A549 (cell line): ENCODE measurements around the gene FAM219A. TPM values are rescaled to one million over a fixed set of nuclear protein-coding genes. Genes with fewer than 3 reads are reported as not detected.

Source experiments
- ATAC-seq, 2 experiments: fragments of 200-7000 bp in 1 of 2; fragments of >200 bp in 1 of 2; cut with Nextera tagmentation in 1 of 2; cut with Tn5 transposase in 1 of 2; 3 replicates each; pipeline versions ENCODE4 v1.8.0 to v1.9.1; 2018 to 2020; ENCODE audit warnings: mild to moderate bottlenecking in 1 of 2, moderate library complexity in 1 of 2
- CTCF ChIA-PET: fragments of 300-600 bp; sonication (Branson Sonifier 250); formaldehyde crosslinking; extraction: SDS; loops from one replicate; lab custom pipeline; 2021; ENCODE audit warnings: antibody characterized with exemption, inconsistent platforms; lab: Yijun Ruan, JAX
- POLR2A ChIA-PET: fragments of 350-600 bp; formaldehyde crosslinking; extraction: SDS; loops from one replicate; lab custom pipeline; 2021; ENCODE audit warnings: antibody characterized with exemption, inconsistent platforms; lab: Yijun Ruan, JAX
- DNase-seq, 2 experiments: peaks; one replicate each; pipeline versions ENCODE4 v3.0.0 to v3.0.0-alpha.2; 2011 to 2016; ENCODE audit warnings: low read depth in 1 of 2, low spot score in 1 of 2
- FAIRE-seq: peaks from 2 replicates; lab custom pipeline; 2011; peaks lifted over from hg19 to GRCh38; lab: Jason Lieb, UNC
- H3K27ac ChIP-seq, 2 experiments: fragments of >200 bp; sonication (Bioruptor Twin); formaldehyde crosslinking; 3 replicates each; pipeline ENCODE4 v1.5.1; 2016 to 2017
- H3K4me1 ChIP-seq: fragments of >200 bp; sonication (Bioruptor Twin); formaldehyde crosslinking; 3 replicates; pipeline ENCODE4 v1.6.1; 2016
- H3K4me2 ChIP-seq: fragments of >200 bp; sonication (Bioruptor Twin); formaldehyde crosslinking; 3 replicates; pipeline ENCODE4 v1.6.1; 2016
- H3K4me3 ChIP-seq: fragments of >200 bp; sonication (Bioruptor Twin); formaldehyde crosslinking; 3 replicates; pipeline ENCODE4 v1.5.1; 2016
- H3K9me3 ChIP-seq: fragments of >200 bp; sonication (Bioruptor Twin); formaldehyde crosslinking; 3 replicates; pipeline ENCODE4 v1.6.1; 2016
- ATOH8 ChIP-seq: fragments of 250-450 bp; sonication (Bioruptor Pico); IDR thresholded peaks from 2 replicates; pipeline ENCODE4 v1.5.0; 2020; ENCODE audit warnings: low read depth, mild to moderate bottlenecking, moderate library complexity
- BHLHE40 ChIP-seq: IDR thresholded peaks from 2 replicates; pipeline ENCODE4 v1.6.1; 2012; ENCODE audit warnings: low read depth, low read length, inconsistent platforms
- CBX8 ChIP-seq: fragments of 200-600 bp; sonication (generic); IDR thresholded peaks from 2 replicates; pipeline ENCODE4 v1.6.1; 2016
- CEBPB ChIP-seq, 2 experiments: fragments of >200 bp in 1 of 2; sonication (Bioruptor Twin) in 1 of 2; formaldehyde crosslinking in 1 of 2; IDR thresholded peaks; 2 replicates each; pipeline ENCODE4 v1.6.1; 2012 to 2016
- CHD2 ChIP-seq: fragments of 150-350 bp; IDR thresholded peaks from 2 replicates; pipeline ENCODE4 v1.6.1; 2014; ENCODE audit warnings: low read length; ENCODE audit not compliant: partially characterized antibody
- CHD4 ChIP-seq: fragments of 200-600 bp; sonication (generic); IDR thresholded peaks from 2 replicates; pipeline ENCODE4 v1.6.1; 2016; ENCODE audit warnings: antibody characterized with exemption, mild to moderate bottlenecking, borderline replicate concordance
- E2F6 ChIP-seq: IDR thresholded peaks from 2 replicates; pipeline ENCODE4 v1.6.1; 2012; ENCODE audit warnings: low read depth, borderline replicate concordance
- EHMT2 ChIP-seq: fragments of 200-600 bp; sonication (generic); IDR thresholded peaks from 2 replicates; pipeline ENCODE4 v1.6.1; 2016; ENCODE audit warnings: antibody characterized with exemption, low read depth, mild to moderate bottlenecking, moderate library complexity
- ESRRA ChIP-seq: fragments of 150-350 bp; IDR thresholded peaks from 2 replicates; pipeline ENCODE4 v1.6.1; 2014; ENCODE audit warnings: mild to moderate bottlenecking, low read length, borderline replicate concordance
- FOSL2 ChIP-seq, 2 experiments: fragments of 450-650 bp in 1 of 2; fragments of >200 bp in 1 of 2; sonication (Bioruptor Twin) in 1 of 2; formaldehyde crosslinking; IDR thresholded peaks; 2 replicates each; pipeline versions ENCODE4 v1.5.0 to v1.6.1; 2016 to 2020; ENCODE audit warnings: mild to moderate bottlenecking in 1 of 2, moderate library complexity in 1 of 2
- GATA3 ChIP-seq: IDR thresholded peaks from 2 replicates; pipeline ENCODE4 v1.6.1; 2012; ENCODE audit warnings: borderline replicate concordance
- HES2 ChIP-seq: fragments of >200 bp; sonication (Bioruptor Twin); formaldehyde crosslinking; IDR thresholded peaks from 2 replicates; pipeline ENCODE4 v1.6.1; 2016
- HEYL ChIP-seq: fragments of 250-450 bp; sonication (Bioruptor Pico); IDR thresholded peaks from 2 replicates; pipeline ENCODE4 v1.8.0; 2021; ENCODE audit warnings: mild to moderate bottlenecking, moderate library complexity
- HOXA7 ChIP-seq: fragments of 250-450 bp; sonication (Bioruptor Pico); IDR thresholded peaks from 2 replicates; pipeline ENCODE4 v1.5.0; 2020; ENCODE audit warnings: mild to moderate bottlenecking, moderate library complexity
- JUNB ChIP-seq: fragments of >200 bp; sonication (Bioruptor Twin); formaldehyde crosslinking; IDR thresholded peaks from 2 replicates; pipeline ENCODE4 v1.6.1; 2016
- KDM5A ChIP-seq: fragments of 200-600 bp; sonication (generic); IDR thresholded peaks from 2 replicates; pipeline ENCODE4 v1.6.1; 2016; ENCODE audit warnings: antibody characterized with exemption, mild to moderate bottlenecking
- MAFK ChIP-seq: fragments of 450-650 bp; IDR thresholded peaks from 2 replicates; pipeline ENCODE4 v1.6.1; 2014; ENCODE audit not compliant: partially characterized antibody
- MAX ChIP-seq: IDR thresholded peaks from 2 replicates; pipeline ENCODE4 v1.6.1; 2012
- NR3C1 ChIP-seq: fragments of >200 bp; sonication (Bioruptor Twin); formaldehyde crosslinking; IDR thresholded peaks from 3 replicates; pipeline ENCODE4 v1.6.1; 2017
- POLR2A ChIP-seq: IDR thresholded peaks from 2 replicates; pipeline ENCODE4 v1.6.1; 2012; ENCODE audit warnings: mild to moderate bottlenecking, low read length
- POLR2AphosphoS2 ChIP-seq: conservative IDR thresholded peaks from 2 replicates; pipeline ENCODE4 v1.6.1; 2012; ENCODE audit warnings: low read length, improper control_type of control experiment, inconsistent platforms
- RFX5 ChIP-seq: fragments of 450-650 bp; IDR thresholded peaks from 2 replicates; pipeline ENCODE4 v1.7.1; 2014; ENCODE audit warnings: antibody characterized with exemption, mild to moderate bottlenecking, moderate library complexity
- SMC3 ChIP-seq: fragments of >200 bp; sonication (Bioruptor Twin); formaldehyde crosslinking; IDR thresholded peaks from 3 replicates; pipeline ENCODE4 v1.6.1; 2018; ENCODE audit warnings: inconsistent platforms
- SREBF2 ChIP-seq: fragments of 450-650 bp; IDR thresholded peaks from 2 replicates; pipeline ENCODE4 v1.6.1; 2014; ENCODE audit warnings: mild to moderate bottlenecking, moderate library complexity
- TFCP2L1 ChIP-seq: fragments of 250-450 bp; sonication (Bioruptor Pico); IDR thresholded peaks from 2 replicates; pipeline ENCODE4 v1.5.0; 2021; ENCODE audit warnings: mild to moderate bottlenecking
- USF2 ChIP-seq: fragments of 450-650 bp; IDR thresholded peaks from 2 replicates; pipeline ENCODE4 v1.6.1; 2014; ENCODE audit warnings: antibody characterized with exemption
- ZC3H11A ChIP-seq: fragments of 450-650 bp; IDR thresholded peaks from 2 replicates; pipeline ENCODE4 v1.6.1; 2014; ENCODE audit warnings: antibody characterized with exemption, mild to moderate bottlenecking
- ZFP36 ChIP-seq: fragments of 450-650 bp; IDR thresholded peaks from 2 replicates; pipeline ENCODE4 v1.6.1; 2014; ENCODE audit warnings: borderline replicate concordance; ENCODE audit not compliant: partially characterized antibody
- ZNF302 ChIP-seq: fragments of 250-450 bp; sonication (Bioruptor Pico); IDR thresholded peaks from 2 replicates; pipeline ENCODE4 v1.9.0; 2021; ENCODE audit warnings: inconsistent platforms, mild to moderate bottlenecking, moderate library complexity
- polyA plus RNA-seq, 4 experiments: library from polyadenylated mRNA; depleted of rRNA in 3 of 4; stranded (reverse); fragments of >200 nt; fragmentation: RNase III in 1 of 4; extraction: RNeasy Plus Mini Kit Qiagen cat#74134 plus additional on column Dnase treatment in 1 of 4; gene quantifications; 2 replicates in 3 of 4; 3 replicates in 1 of 4; pipeline ENCODE4 v1.2.3, GENCODE V29; 2011 to 2017

Gene FAM219A
- polyA plus RNA-seq, 2 of the 4 experiments (the other 2 are of a cell fraction): 8.1 to 15.3 TPM

GRCh38 chr9:34458013-34458958, at the start of gene FAM219A, which contains the start of gene DNAI1 (continued):
- no peak for TF ChIP-seq JUNB
- no peak for TF ChIP-seq CBX8
- TF ChIP-seq ZFP36: no peak
- no peak for TF ChIP-seq CEBPB (IDR thresholded peaks at IDR 0.05)
- no peak for TF ChIP-seq HES2
- no peak for TF ChIP-seq SMC3
- TF ChIP-seq ZNF302: no peak
- no peak for TF ChIP-seq CHD2
- TF ChIP-seq E2F6: no peak
- no peak for TF ChIP-seq ZC3H11A
- TF ChIP-seq GATA3: no peak
- peak; percentile 50 for TF ChIP-seq MAX
- no peak for TF ChIP-seq POLR2AphosphoS2
- TF ChIP-seq MAFK: peak; percentile 84
- TF ChIP-seq BHLHE40: no peak
- TF ChIP-seq SREBF2: no peak
- no peak for TF ChIP-seq FOSL2 (IDR thresholded peaks at IDR 0.05)
- TF ChIP-seq FOSL2 (CRISPR knock-in tag; IDR thresholded peaks at IDR 0.05): no peak; the same call in 1 of the 2 replicates
- no peak for TF ChIP-seq USF2
- TF ChIP-seq ATOH8: no peak
- no peak for TF ChIP-seq NR3C1

GRCh38 chr9:34507966-34508365, 49.6 kb upstream of the FAM219A start:
- CTCF ChIA-PET: interaction anchor here (0.6 to 3.3 kb wide), 6 partner anchors 10 to 175 kb away, joined by 3 to 13 read pairs (median 6); no protein-coding TSS in a partner anchor
- Histone ChIP-seq H3K27ac (no peak overlapping the region), H3K4me3 (no peak overlapping the region), H3K9me3 (no peaks in the 10 kb centered on the region), H3K4me1 (peaks cover 4% of the 10 kb centered on the region; the same call in 1 of the 3 replicates), H3K4me2 (no peak overlapping the region)
- DNase-seq (no peak), ATAC-seq (no peak), FAIRE-seq (no peak)
- POLR2A ChIA-PET: no interaction called here
- TF ChIP-seq TFCP2L1: no peak
- TF ChIP-seq E2F6: no peak
- no peak for TF ChIP-seq HEYL (CRISPR knock-in tag)
- no peak for TF ChIP-seq ZC3H11A
- no peak for TF ChIP-seq ESRRA
- TF ChIP-seq POLR2A: no peak
- no peak for TF ChIP-seq KDM5A
- no peak for TF ChIP-seq CBX8
- TF ChIP-seq JUNB: no peak
- TF ChIP-seq CHD4: no peak
- no peak for TF ChIP-seq HOXA7
- TF ChIP-seq RFX5: no peak
- no peak for TF ChIP-seq FOSL2 (IDR thresholded peaks at IDR 0.05)
- no peak for TF ChIP-seq FOSL2 (CRISPR knock-in tag; IDR thresholded peaks at IDR 0.05)
- no peak for TF ChIP-seq EHMT2
